ENCODE measurements around the gene POLRMT. TPM values are rescaled to one million over a fixed set of nuclear protein-coding genes. Genes with fewer than 3 reads are reported as not detected.

The POLRMT gene
- total RNA-seq, 1 donor from 2014 or later: 58.2 TPM

GRCh38 chr19:648305-648704, 15.0 kb upstream of the POLRMT start:
- CTCF ChIA-PET: no interaction called here
- peak overlapping the region; percentile 63 for H3K27ac Mint-ChIP-seq
- DNase-seq (no peak), ATAC-seq (ENCODE audit: low read depth) (no peak)
- H3K27me3 Mint-ChIP-seq: no peaks in the 10 kb centered on the region
- no peak overlapping the region for H3K4me3 Mint-ChIP-seq
- H3K4me1 Mint-ChIP-seq: peaks cover 13% of the 10 kb centered on the region
- no peak for TF ChIP-seq CTCF (IDR thresholded peaks at IDR 0.05)
- intact Hi-C loops (cut with micrococcal nuclease): no loop called here
- POLR2A ChIA-PET: interaction anchor here (1.0 to 3.6 kb wide), 2 partner anchors 12 to 15 kb away, joined by 4 to 21 read pairs; partner anchors contain the start of gene POLRMT
- H3K36me3 Mint-ChIP-seq (ENCODE audit: low read depth): peaks cover 40% of the 10 kb centered on the region
- no peaks in the 10 kb centered on the region for H3K9me3 Mint-ChIP-seq

DNA sequence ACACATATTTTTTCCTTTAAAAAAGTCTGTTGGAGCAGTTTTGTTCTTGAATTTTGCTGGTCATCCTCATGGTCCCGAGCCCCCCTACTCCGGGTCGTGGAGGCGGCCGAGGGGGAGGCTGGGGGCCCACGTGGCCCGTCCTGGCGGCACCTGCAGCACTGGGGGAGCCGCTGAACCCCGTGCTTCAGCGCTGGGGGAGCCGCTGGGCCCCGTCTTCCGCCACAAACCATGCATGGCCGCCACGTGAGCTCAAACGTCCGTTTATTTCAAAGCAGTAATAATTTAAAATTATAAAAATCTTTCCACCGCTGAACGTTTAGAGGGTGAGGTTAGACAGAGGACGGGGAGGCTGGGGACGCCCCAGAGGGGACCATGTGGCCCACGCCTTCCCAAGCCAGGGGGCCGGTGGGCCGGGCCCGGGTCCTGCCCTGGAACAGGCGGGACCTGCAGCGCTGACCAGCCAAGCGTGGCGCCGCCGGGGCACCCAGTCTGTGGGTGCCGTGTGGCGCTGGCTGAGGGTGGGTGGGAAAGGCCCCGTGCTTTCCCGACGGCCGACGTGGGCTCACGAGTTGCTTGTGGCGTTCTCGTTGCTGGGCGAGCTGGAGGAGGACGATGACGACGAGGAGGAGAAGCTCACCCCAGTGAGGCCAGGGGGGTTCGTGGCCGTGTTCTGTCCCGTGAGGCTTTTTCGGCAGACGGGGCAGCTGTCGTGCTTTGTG, 14.4 kb upstream of the POLRMT start:
- H3K27me3 Mint-ChIP-seq: no peaks in the 10 kb centered on the region
- POLR2A ChIA-PET: interaction anchor here (1.0 to 3.6 kb wide), 2 partner anchors 13 to 14 kb away, joined by 4 to 21 read pairs; partner anchors contain the start of gene POLRMT
- no peak for TF ChIP-seq CTCF (IDR thresholded peaks at IDR 0.05)
- DNase-seq (no peak), ATAC-seq (ENCODE audit: low read depth) (peak; percentile 67)
- peaks cover 13% of the 10 kb centered on the region for H3K4me1 Mint-ChIP-seq
- intact Hi-C loops (cut with micrococcal nuclease): no loop called here
- H3K27ac Mint-ChIP-seq: peak overlapping the region; percentile 63
- CTCF ChIA-PET: no interaction called here
- peak overlapping the region; percentile 50 for H3K4me3 Mint-ChIP-seq
- no peaks in the 10 kb centered on the region for H3K9me3 Mint-ChIP-seq
- peaks cover 37% of the 10 kb centered on the region for H3K36me3 Mint-ChIP-seq (ENCODE audit: low read depth)

DNA sequence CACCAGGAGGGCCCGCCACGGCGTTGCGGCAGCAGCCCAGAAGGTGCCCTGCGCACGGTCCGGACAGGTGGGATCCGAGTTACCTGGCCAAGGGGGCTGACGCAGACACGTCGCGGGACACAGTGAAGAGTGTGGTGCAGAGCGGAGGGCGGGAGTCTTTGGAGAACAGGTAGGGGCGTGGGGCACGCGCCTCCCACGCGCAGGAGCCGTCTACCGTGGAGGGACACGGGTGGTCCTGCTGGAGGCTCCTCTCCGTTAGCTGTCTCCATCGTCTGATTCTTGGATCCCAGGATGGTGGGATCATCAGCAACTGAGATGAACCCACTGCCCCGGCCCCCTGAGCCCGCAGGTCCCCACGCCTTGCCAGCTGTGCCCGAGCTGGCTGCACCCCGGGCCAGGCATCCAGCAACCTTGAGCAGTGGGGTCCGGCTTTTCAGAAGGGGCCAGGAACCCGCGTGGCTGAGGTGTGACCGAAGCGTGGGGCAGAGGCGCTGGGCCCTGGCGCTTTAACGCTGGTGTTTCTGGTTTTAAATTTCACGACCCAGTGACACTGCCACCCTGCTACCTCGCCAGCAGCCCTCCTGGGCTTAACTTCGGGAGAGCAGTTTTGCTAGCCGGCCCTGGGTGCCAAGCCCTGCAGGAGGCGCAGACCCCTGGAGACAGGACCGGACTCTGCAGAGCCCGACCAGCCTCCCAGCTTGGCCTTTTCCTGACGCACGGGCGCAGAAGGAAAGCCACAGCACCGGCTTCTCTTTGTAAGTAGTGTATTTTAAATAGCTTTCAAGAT, 13.6 kb upstream of the POLRMT start:
- no peak overlapping the region for H3K27ac Mint-ChIP-seq
- intact Hi-C loops (cut with micrococcal nuclease): no loop called here
- ChIA-PET CTCF (no interaction called here), POLR2A (interaction anchor here (3.6 kb wide), 1 partner anchor 14 kb away, joined by 21 read pairs; no protein-coding TSS in a partner anchor)
- no peak for TF ChIP-seq CTCF (IDR thresholded peaks at IDR 0.05)
- DNase-seq (no peak), ATAC-seq (ENCODE audit: low read depth) (no peak)
- H3K4me1 Mint-ChIP-seq: peaks cover 13% of the 10 kb centered on the region
- H3K4me3 Mint-ChIP-seq: no peak overlapping the region
- H3K9me3 Mint-ChIP-seq: no peaks in the 10 kb centered on the region
- H3K27me3 Mint-ChIP-seq: no peaks in the 10 kb centered on the region
- peaks cover 37% of the 10 kb centered on the region for H3K36me3 Mint-ChIP-seq (ENCODE audit: low read depth)

GRCh38 chr19:645912-646778, 12.8 kb upstream of the POLRMT start:
- no peaks in the 10 kb centered on the region for H3K9me3 Mint-ChIP-seq
- no peak for TF ChIP-seq CTCF (IDR thresholded peaks at IDR 0.05)
- no peak for ATAC-seq (ENCODE audit: low read depth)
- peak overlapping the region; percentile 30 for H3K27ac Mint-ChIP-seq
- DNase-seq: no peak
- H3K27me3 Mint-ChIP-seq: no peaks in the 10 kb centered on the region
- H3K4me1 Mint-ChIP-seq: peaks cover 15% of the 10 kb centered on the region
- intact Hi-C loops (cut with micrococcal nuclease): no loop called here
- ChIA-PET CTCF (no interaction called here), POLR2A (no interaction called here)
- peaks cover 33% of the 10 kb centered on the region for H3K36me3 Mint-ChIP-seq (ENCODE audit: low read depth)
- no peak overlapping the region for H3K4me3 Mint-ChIP-seq
